Endothelial cell of umbilical vein (primary cell): ENCODE data around the gene FANCL. TPM values are rescaled to one million over a fixed set of nuclear protein-coding genes. Genes with fewer than 3 reads are reported as not detected.

ENCODE experiments used
- BruUV-seq: library from RNA; stranded (reverse); fragments of 400-500 nt; replicated peaks from 2 replicates; lab custom pipeline; 2021; lab: Mats Ljungman, UMichigan
- CTCF ChIA-PET: fragments of 300-600, 350-600 bp; sonication (Branson Sonifier 250); formaldehyde crosslinking; loops from one replicate; lab custom pipeline; 2021; ENCODE audit warnings: antibody characterized with exemption, inconsistent platforms; lab: Charles Lee
- POLR2A ChIA-PET: fragments of 300-600, 350-600 bp; sonication (Branson Sonifier 250); formaldehyde crosslinking; loops from one replicate; lab custom pipeline; 2021; ENCODE audit warnings: antibody characterized with exemption, inconsistent platforms; lab: Charles Lee
- DNase-seq: peaks from one replicate; pipeline ENCODE4 v3.0.0-alpha.2; 2011; ENCODE audit warnings: low read depth, low spot score
- FAIRE-seq: peaks from 2 replicates; lab custom pipeline; 2011; peaks lifted over from hg19 to GRCh38; lab: Jason Lieb, UNC
- H2AFZ ChIP-seq: 2 replicates; pipeline ENCODE4 v1.6.0; 2012; ENCODE audit warnings: low read depth, low read length, control low read depth, inconsistent platforms
- H3K27ac ChIP-seq: 2 replicates; pipeline ENCODE4 v1.5.1; 2011; ENCODE audit warnings: low read depth, mild to moderate bottlenecking, control low read depth, low read length, moderate library complexity; ENCODE audit not compliant: insufficient read depth
- H3K27me3 ChIP-seq, 2 experiments: 2 replicates each; pipeline versions ENCODE4 v1.6.0 to v1.6.1; 2011; ENCODE audit warnings: low read length in 2 of 2, mixed read lengths in 1 of 2; ENCODE audit not compliant: control insufficient read depth in 2 of 2, insufficient read depth in 2 of 2
- H3K36me3 ChIP-seq, 2 experiments: 2 replicates in 1 of 2; 3 replicates in 1 of 2; pipeline ENCODE4 v1.5.1; 2011; ENCODE audit warnings: low read length in 2 of 2, mild to moderate bottlenecking in 1 of 2, moderate library complexity in 1 of 2; ENCODE audit not compliant: control insufficient read depth in 2 of 2, insufficient read depth in 2 of 2; ENCODE audit errors: extremely low read depth in 1 of 2
- H3K4me1 ChIP-seq: 3 replicates; pipeline ENCODE4 v1.5.1; 2011; ENCODE audit warnings: mild to moderate bottlenecking, low read length; ENCODE audit not compliant: control insufficient read depth, insufficient read depth; ENCODE audit errors: extremely low read depth
- H3K4me2 ChIP-seq: 2 replicates; pipeline ENCODE4 v1.6.1; 2011; ENCODE audit warnings: low read length, control low read depth, mixed read lengths; ENCODE audit not compliant: insufficient read depth
- H3K4me3 ChIP-seq, 3 experiments: fragments of 200-600 bp in 1 of 3; sonication (generic), shearing (Covaris generic) in 1 of 3; replicated peaks in 1 of 3; 2 replicates each; pipeline ENCODE4 v1.5.1; 2011 to 2016; ENCODE audit warnings: control low read depth in 3 of 3, low read length in 3 of 3, mild to moderate bottlenecking in 2 of 3, inconsistent platforms in 1 of 3, low read depth in 1 of 3, moderate library complexity in 1 of 3; ENCODE audit not compliant: insufficient read depth in 1 of 3
- H3K79me2 ChIP-seq: 2 replicates; pipeline ENCODE4 v1.6.0; 2012; ENCODE audit warnings: low read length, inconsistent platforms; ENCODE audit not compliant: control insufficient read depth, insufficient read depth
- H3K9ac ChIP-seq: replicated peaks from 2 replicates; pipeline ENCODE3; 2011; ENCODE audit warnings: low read length, control low read depth; ENCODE audit not compliant: insufficient read depth; ENCODE audit errors: extremely low read depth
- H3K9me1 ChIP-seq: replicated peaks from 3 replicates; pipeline ENCODE4 v1.6.0; 2011; ENCODE audit warnings: mild to moderate bottlenecking, low read length; ENCODE audit not compliant: control insufficient read depth, insufficient read depth; ENCODE audit errors: extremely low read depth
- H3K9me3 ChIP-seq: replicated peaks from 2 replicates; pipeline ENCODE4 v1.5.1; 2012; ENCODE audit warnings: low read length, inconsistent platforms; ENCODE audit not compliant: control insufficient read depth, insufficient read depth
- H4K20me1 ChIP-seq: replicated peaks from 2 replicates; pipeline ENCODE3; 2011; ENCODE audit warnings: mild to moderate bottlenecking, low read length; ENCODE audit not compliant: control insufficient read depth, insufficient read depth; ENCODE audit errors: extremely low read depth
- CTCF ChIP-seq, 2 donors: IDR thresholded peaks; 1 replicate in 1 of 2; 2 replicates in 1 of 2; pipeline ENCODE4 v1.5.1; 2011; ENCODE audit warnings: low read length in 2 of 2, mild to moderate bottlenecking in 2 of 2, moderate library complexity in 2 of 2, control low read depth in 1 of 2, inconsistent platforms in 1 of 2, low read depth in 1 of 2; ENCODE audit not compliant: insufficient read depth in 1 of 2; ENCODE audit errors: extremely low read depth in 1 of 2
- EZH2 ChIP-seq: IDR thresholded peaks from 2 replicates; pipeline ENCODE4 v1.6.1; 2012; ENCODE audit warnings: borderline replicate concordance, low read depth, mild to moderate bottlenecking, moderate library complexity, low read length, inconsistent platforms; ENCODE audit not compliant: severe bottlenecking
- FOS ChIP-seq: IDR thresholded peaks from 2 replicates; pipeline ENCODE4 v1.6.1; 2011; ENCODE audit warnings: mild to moderate bottlenecking, low read length, moderate library complexity, borderline replicate concordance; ENCODE audit not compliant: insufficient read depth
- GATA2 ChIP-seq: IDR thresholded peaks from 2 replicates; pipeline ENCODE4 v1.7.0; 2011; ENCODE audit warnings: low read depth, mild to moderate bottlenecking, moderate library complexity, mixed read lengths, low read length; ENCODE audit not compliant: insufficient read length, insufficient read depth
- JUN ChIP-seq: IDR thresholded peaks from 2 replicates; pipeline ENCODE4 v1.6.1; 2011; ENCODE audit warnings: borderline replicate concordance, low read depth; ENCODE audit not compliant: insufficient read length, insufficient read depth
- MAX ChIP-seq: IDR thresholded peaks from 2 replicates; pipeline ENCODE4 v1.6.1; 2011; ENCODE audit not compliant: insufficient read depth, insufficient read length
- MYC ChIP-seq: IDR thresholded peaks from one replicate; pipeline ENCODE4 v1.6.1; 2011; ENCODE audit warnings: mild to moderate bottlenecking, low read depth, low read length
- POLR2A ChIP-seq: IDR thresholded peaks from 2 replicates; pipeline ENCODE4 v1.6.1; 2012; ENCODE audit warnings: low read depth, mild to moderate bottlenecking, control low read depth, low read length
- POLR2AphosphoS5 ChIP-seq: IDR thresholded peaks from 2 replicates; pipeline ENCODE4 v1.6.1; 2012; ENCODE audit warnings: low read depth, mild to moderate bottlenecking, control low read depth, low read length, moderate library complexity; ENCODE audit not compliant: insufficient read depth
- dilution Hi-C: fragments of 300-500 bp; cut with MboI; formaldehyde crosslinking; loops from one replicate; pipeline ENCODE4 v1.15.0; 2019; ENCODE audit warnings: low sequenced_read_pairs; ENCODE audit not compliant: extremely low pct_ligation_motif_present
- intact Hi-C: fragments of 100-400 bp; cut with micrococcal nuclease; formaldehyde crosslinking; loops from one replicate; pipeline ENCODE4 v1.10.0; 2022
- polyA plus RNA-seq, 4 experiments: library from polyadenylated mRNA; depleted of rRNA in 3 of 4; stranded (reverse) in 3 of 4; unstranded in 1 of 4; fragments of >200 nt; gene quantifications; 2 replicates each; pipeline versions ENCODE4 v1.2.1 to v1.2.3, GENCODE V29; 2011 to 2012; ENCODE audit warnings: missing spikeins in 1 of 4
- total RNA-seq: library from RNA; stranded (reverse); gene quantifications from 2 replicates; pipeline ENCODE4 v1.2.3, GENCODE V29; 2021

Gene FANCL
- total and polyA plus RNA-seq, 2 donors (not counting 3 experiments of a cell fraction or from before 2014, with no cell fraction given): 10.3 to 15.8 TPM

DNA sequence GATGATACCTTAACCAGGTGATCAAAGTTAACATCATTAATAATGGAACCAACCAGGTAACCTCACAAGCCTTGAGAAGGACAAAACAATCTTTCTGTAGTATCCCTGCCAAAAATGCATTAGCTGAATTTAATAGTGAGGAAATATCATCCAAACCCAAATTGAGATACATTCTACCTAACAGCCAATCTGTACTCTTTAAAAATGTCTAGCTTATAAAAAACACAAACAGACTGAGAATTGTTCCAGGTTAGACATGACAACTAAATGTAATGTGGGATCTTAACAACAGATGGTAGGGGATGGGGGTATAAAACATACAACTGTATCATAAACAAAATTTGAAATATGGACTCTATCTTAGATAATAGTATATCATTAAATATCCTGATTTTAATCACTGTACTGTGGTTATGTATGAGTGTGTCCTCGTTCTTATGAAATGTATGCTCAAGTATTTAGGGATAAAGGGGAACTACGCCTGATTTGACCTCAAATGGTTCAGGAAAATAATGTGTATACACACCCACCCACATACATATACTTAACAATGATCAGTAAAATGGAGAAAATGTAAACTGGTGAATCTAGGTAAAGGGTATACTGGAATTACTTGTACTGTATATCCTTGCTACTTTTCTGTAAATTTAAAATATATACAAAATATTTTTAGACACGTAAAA lies 1.7 kb downstream of the FANCL start:
- peaks cover 2% of the 10 kb centered on the region for H3K9me1 ChIP-seq
- no peaks in the 10 kb centered on the region for H3K36me3 ChIP-seq
- H3K4me1 ChIP-seq: peaks cover 16% of the 10 kb centered on the region
- no peak for TF ChIP-seq FOS
- CTCF ChIA-PET: no interaction called here
- FAIRE-seq (no peak), DNase-seq (no peak)
- peak overlapping the region; percentile 97 for H3K4me2 ChIP-seq
- H3K9ac ChIP-seq: no peak overlapping the region
- no peaks in the 10 kb centered on the region for H4K20me1 ChIP-seq
- no peaks in the 10 kb centered on the region for H3K9me3 ChIP-seq
- no TSS peak for BruUV-seq
- no peak overlapping the region for H3K27ac ChIP-seq
- H2AFZ ChIP-seq: no peak overlapping the region
- intact Hi-C loops (no loop called here), dilution Hi-C loops (no loop called here)
- H3K79me2 ChIP-seq: peaks cover 56% of the 10 kb centered on the region
- H3K27me3 ChIP-seq: no peaks in the 10 kb centered on the region
- H3K4me3 ChIP-seq: no peak overlapping the region
- POLR2A ChIA-PET: no interaction called here

- Histone ChIP-seq H3K9me3 (no peaks in the 10 kb centered on the region), H2AFZ (no peak overlapping the region), H3K4me3 (no peak overlapping the region), H3K79me2 (peaks cover 69% of the 10 kb centered on the region), H3K4me1 (peaks cover 16% of the 10 kb centered on the region), H3K27me3 (no peaks in the 10 kb centered on the region), H3K36me3 (no peaks in the 10 kb centered on the region), H3K27ac (no peak overlapping the region), H3K4me2 (no peak overlapping the region), H4K20me1 (peaks cover 3% of the 10 kb centered on the region), H3K9me1 (peaks cover 2% of the 10 kb centered on the region), H3K9ac (no peak overlapping the region)
- FAIRE-seq (no peak), DNase-seq (no peak)
- ChIA-PET POLR2A (no interaction called here), CTCF (interaction anchor here (0.6 to 1.2 kb wide), 2 partner anchors 48 to 332 kb away, joined by 3 read pairs; no protein-coding TSS in a partner anchor)
- dilution Hi-C loops (no loop called here), intact Hi-C loops (no loop called here)
- BruUV-seq: no TSS peak
- TF ChIP-seq GATA2 (no peak), EZH2 (no peak), POLR2AphosphoS5 (no peak), POLR2A (no peak), MAX (no peak), FOS (no peak), CTCF (IDR thresholded peaks at IDR 0.05; ENCODE audit: extremely low read depth in 1 of 2, insufficient read depth in 1 of 2, low read depth in 1 of 2, low read length in 2 of 2) (no peak), JUN (no peak), MYC (no peak)
Observed at GRCh38 chr2:58237741-58238140, 3.4 kb downstream of the FANCL start.
